AG09309 (cell line): Measurements from ENCODE around the gene ATAD3C.

Experiments
- DNase-seq: peaks from one replicate; pipeline ENCODE4 v3.0.0-alpha.2; 2010; ENCODE audit warnings: low read depth
- H3K4me3 ChIP-seq: 2 replicates; pipeline ENCODE4 v1.5.1; 2011; ENCODE audit warnings: mild to moderate bottlenecking, low read depth, low read length, moderate library complexity; ENCODE audit not compliant: control insufficient read depth
- CTCF ChIP-seq: IDR thresholded peaks from 2 replicates; pipeline ENCODE4 v1.5.1; 2011; ENCODE audit warnings: mild to moderate bottlenecking, low read depth, low read length, inconsistent platforms; ENCODE audit not compliant: insufficient read depth, control insufficient read depth; ENCODE audit errors: missing control alignments

ATAD3C gene

GRCh38 chr1:1430114-1430982 lies 19.1 kb upstream of the ATAD3C start:
- DNase-seq: no peak
- H3K4me3 ChIP-seq: no peak overlapping the region
- peak; percentile 21 for TF ChIP-seq CTCF

GRCh38 chr1:1430992-1431844 lies 18.3 kb upstream of the ATAD3C start:
- no peak for DNase-seq
- H3K4me3 ChIP-seq: no peak overlapping the region
- TF ChIP-seq CTCF: no peak

- no peak for TF ChIP-seq CTCF
- H3K4me3 ChIP-seq: no peak overlapping the region
- no peak for DNase-seq
These were observed 17.6 kb upstream of the ATAD3C start for GRCh38 chr1:1431845-1432273.

- TF ChIP-seq CTCF: no peak
- H3K4me3 ChIP-seq: no peak overlapping the region
- DNase-seq: no peak
These were observed 17.1 kb upstream of the ATAD3C start for GRCh38 chr1:1432274-1432950.

DNA sequence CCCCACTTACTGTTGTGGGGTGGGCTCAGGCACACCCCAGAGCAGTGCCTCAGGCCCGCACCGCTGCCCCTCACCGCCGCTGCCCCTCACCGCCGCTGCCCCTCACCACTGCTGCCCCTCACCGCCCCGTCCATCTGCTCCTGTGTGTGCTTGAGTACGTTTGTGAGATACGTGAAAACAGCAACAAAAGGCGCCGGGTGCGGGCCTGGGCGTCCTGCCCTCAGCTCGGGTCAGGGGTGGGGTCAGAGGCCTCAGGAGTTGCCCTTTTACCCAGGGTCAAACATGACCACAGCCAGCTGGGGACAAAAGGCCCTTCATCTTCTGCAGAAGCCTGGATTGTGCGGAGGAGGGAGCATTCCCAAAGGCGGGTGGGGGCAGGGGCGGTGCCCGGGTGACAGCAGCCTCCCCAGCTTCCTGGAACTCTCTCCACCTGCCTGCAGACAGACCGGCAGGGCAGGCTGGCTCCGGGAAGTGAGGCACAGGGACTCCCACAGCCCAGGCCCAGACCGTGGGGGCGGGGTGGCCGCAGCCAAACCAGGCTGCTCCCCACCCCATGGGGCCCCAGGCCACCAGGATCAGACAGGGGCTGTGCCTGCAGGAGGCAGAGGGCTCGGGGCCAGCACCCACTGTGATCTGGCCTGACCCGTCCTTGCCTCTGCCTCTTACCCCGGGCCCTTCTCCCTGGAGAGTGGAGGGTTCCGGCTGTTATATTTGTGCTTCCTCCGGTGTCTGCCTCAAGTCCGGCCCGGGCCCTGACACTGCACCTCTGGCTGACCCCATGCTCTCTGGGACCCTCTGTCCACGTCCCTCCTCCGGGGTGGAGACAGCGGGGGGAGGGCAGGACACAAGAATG lies 16.3 kb upstream of the ATAD3C start:
- H3K4me3 ChIP-seq: no peak overlapping the region
- no peak for TF ChIP-seq CTCF
- DNase-seq: no peak

DNA sequence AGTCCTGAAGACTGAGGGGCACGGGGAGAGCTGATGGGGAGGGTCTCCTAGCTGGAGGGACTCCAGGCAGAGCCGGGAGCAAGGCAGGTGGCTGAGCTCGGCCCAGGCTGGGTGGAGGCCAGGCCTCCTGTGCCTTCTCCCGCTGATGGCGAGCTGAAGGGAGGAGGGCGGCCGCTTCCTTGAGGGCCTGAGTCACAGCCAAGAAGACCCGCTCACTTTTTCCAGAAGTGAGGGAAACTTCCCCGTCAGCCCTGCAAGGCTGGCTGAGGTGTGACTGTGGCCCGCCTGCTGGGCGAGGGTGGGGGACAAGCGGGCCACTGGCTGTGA lies 15.7 kb upstream of the ATAD3C start:
- TF ChIP-seq CTCF: no peak
- no peak overlapping the region for H3K4me3 ChIP-seq
- DNase-seq: no peak
